GM18498 (cell line): ENCODE results near the gene FASTKD1.

Source experiments
- ATAC-seq: cut with Tn5 transposase; IDR thresholded peaks from one replicate; pipeline ENCODE4 v1.9.1; 2021; ENCODE audit warnings: mild to moderate bottlenecking, moderate library complexity; ENCODE audit not compliant: unreplicated experiment

Gene FASTKD1

GRCh38 chr2:169509955-169510354 is 63.7 kb downstream of the FASTKD1 start:
- no peak for ATAC-seq

GRCh38 chr2:169509298-169509885 is 64.3 kb downstream of the FASTKD1 start, which contains the start of gene KLHL41:
KLHL41 (plus strand) TSS chr2:169509702; CDS start chr2:169509779, 77 bp downstream.
- ATAC-seq: no peak

- no peak for ATAC-seq
Measured at GRCh38 chr2:169507698-169508097, 66.0 kb downstream of the FASTKD1 start.

- ATAC-seq: no peak
Measured at GRCh38 chr2:169504651-169505050, 69.0 kb downstream of the FASTKD1 start.

- no peak for ATAC-seq
Measured at GRCh38 chr2:169495310-169495928, 78.2 kb downstream of the FASTKD1 start.

GRCh38 chr2:169493360-169493759 is 80.3 kb downstream of the FASTKD1 start:
- no peak for ATAC-seq

- no peak for ATAC-seq
Measured at GRCh38 chr2:169491378-169491777, 82.3 kb downstream of the FASTKD1 start.

GRCh38 chr2:169490834-169491233 is 82.8 kb downstream of the FASTKD1 start:
- ATAC-seq: no peak

- ATAC-seq: no peak
Measured at GRCh38 chr2:169486487-169486886, 87.2 kb downstream of the FASTKD1 start.

- ATAC-seq: no peak
Measured at GRCh38 chr2:169485650-169486138, 88.0 kb downstream of the FASTKD1 start.

GRCh38 chr2:169480079-169480465 is 93.6 kb downstream of the FASTKD1 start:
- ATAC-seq: no peak
